ENCODE results near the gene GSTM4. TPM values are rescaled to one million over a fixed set of nuclear protein-coding genes. Genes with fewer than 3 reads are reported as not detected.

Gene GSTM4
- total RNA-seq (2021; ENCODE audit: unreplicated experiment) (22.0 TPM), Bru-seq, nascent RNA (percentile 44 among the genes with signal in this experiment), BruChase-seq, experiment 1, labeled RNA remaining after a 2-hour chase (percentile 48 among the genes with signal in this experiment), BruChase-seq, experiment 2, labeled RNA remaining after a 6-hour chase (percentile 51 among the genes with signal in this experiment)
- 15.3 TPM for polyA plus RNA-seq (2012; ENCODE audit: insufficient read length)
- long read RNA-seq, transcript GSTM4-204 (8 exons, 1,412 nt), result major isoform, 9 of 15 reads
- long read RNA-seq, partial matches to known transcripts, result 2 of 15 reads
- long read RNA-seq, other reads (novel, unspliced or antisense), result 1 of 15 reads

DNA sequence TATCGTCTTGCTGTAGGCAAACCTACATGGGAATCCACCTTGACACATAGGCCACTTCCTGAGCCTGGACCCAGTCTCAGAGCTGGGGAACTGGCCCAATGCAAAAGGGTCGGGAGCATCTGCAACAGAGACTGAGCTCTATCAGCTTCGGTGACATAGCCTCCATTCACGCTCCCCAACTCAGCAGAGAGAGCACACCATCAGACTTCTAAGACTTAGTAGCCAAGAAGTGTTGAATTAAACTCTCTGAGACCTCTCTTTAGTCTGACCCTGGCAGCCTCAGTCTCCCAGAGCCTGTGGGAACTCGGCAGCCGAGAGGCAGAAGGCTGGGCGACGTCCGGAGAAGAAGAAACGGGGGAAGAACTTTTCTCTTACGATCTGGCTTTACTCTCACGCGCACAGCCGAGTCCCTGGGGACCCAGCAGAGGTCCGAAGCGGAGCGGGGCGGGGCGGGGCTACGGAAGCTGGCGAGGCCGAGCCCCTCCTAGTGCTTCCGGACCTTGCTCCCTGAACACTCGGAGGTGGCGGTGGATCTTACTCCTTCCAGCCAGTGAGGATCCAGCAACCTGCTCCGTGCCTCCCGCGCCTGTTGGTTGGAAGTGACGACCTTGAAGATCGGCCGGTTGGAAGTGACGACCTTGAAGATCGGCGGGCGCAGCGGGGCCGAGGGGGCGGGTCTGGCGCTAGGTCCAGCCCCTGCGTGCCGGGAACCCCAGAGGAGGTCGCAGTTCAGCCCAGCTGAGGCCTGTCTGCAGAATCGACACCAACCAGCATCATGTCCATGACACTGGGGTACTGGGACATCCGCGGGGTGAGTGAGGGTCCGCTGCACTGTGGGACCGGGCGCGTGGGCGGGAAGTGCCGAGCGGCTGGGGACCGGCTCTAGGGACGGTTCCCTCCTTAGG, at the start of gene GSTM4:
Gene GSTM4 (plus strand): TSS at position 485 of the 905 bp plus-strand sequence. CDS start 291 bp downstream, at position 776.
- CTCF ChIA-PET, result interaction anchor here (0.6 kb wide), 2 partner anchors 121 to 267 kb away, joined by 3 to 8 read pairs; no protein-coding TSS in a partner anchor
- ATAC-seq, result peak; percentile 98
- no TSS peak for BruUV-seq (replicated peaks)
- intact Hi-C loops (cut with micrococcal nuclease; ENCODE audit: unreplicated experiment) (no loop called here), in situ Hi-C loops (cut with HindIII; ENCODE audit: low pct_unique_long_range_greater_than_20kb, low sequenced_read_pairs) (no loop called here)
- Histone ChIP-seq H3K27ac (ENCODE audit: low read length) (peak within 1 kb of the TSS; percentile 91), H3K4me1 (ENCODE audit: control insufficient read depth, insufficient read depth, low read length) (no peaks in the 10 kb centered on the region; the same call in 1 of the 2 replicates), H3K27me3 (ENCODE audit: control insufficient read depth, insufficient read depth, low read length) (no peaks in the 10 kb centered on the region), H3K4me3 (ENCODE audit: low read depth in 2 of 2, low read length in 2 of 2) (peak within 1 kb of the TSS; percentile 64 to 81), H3K9me3 (ENCODE audit: control insufficient read depth, insufficient read depth, low read depth, low read length) (no peaks in the 10 kb centered on the region), H3K36me3 (ENCODE audit: control insufficient read depth, insufficient read depth, low read length) (no peaks in the 10 kb centered on the region)
- no peak for DNase-seq (ENCODE audit: low read depth, low spot score)
- peak; percentile 55; the same call in 1 of the 2 replicates for TF ChIP-seq POLR2AphosphoS5 (IDR thresholded peaks at IDR 0.05; ENCODE audit: low read depth, low read length)
- TF ChIP-seq SIN3A (IDR thresholded peaks at IDR 0.05; ENCODE audit: borderline replicate concordance, insufficient read depth, low read depth, low read length), result 0 out of 2 replicates have a peak, but pooled peaks have one; percentile 42
- TF ChIP-seq, protein P1, sequence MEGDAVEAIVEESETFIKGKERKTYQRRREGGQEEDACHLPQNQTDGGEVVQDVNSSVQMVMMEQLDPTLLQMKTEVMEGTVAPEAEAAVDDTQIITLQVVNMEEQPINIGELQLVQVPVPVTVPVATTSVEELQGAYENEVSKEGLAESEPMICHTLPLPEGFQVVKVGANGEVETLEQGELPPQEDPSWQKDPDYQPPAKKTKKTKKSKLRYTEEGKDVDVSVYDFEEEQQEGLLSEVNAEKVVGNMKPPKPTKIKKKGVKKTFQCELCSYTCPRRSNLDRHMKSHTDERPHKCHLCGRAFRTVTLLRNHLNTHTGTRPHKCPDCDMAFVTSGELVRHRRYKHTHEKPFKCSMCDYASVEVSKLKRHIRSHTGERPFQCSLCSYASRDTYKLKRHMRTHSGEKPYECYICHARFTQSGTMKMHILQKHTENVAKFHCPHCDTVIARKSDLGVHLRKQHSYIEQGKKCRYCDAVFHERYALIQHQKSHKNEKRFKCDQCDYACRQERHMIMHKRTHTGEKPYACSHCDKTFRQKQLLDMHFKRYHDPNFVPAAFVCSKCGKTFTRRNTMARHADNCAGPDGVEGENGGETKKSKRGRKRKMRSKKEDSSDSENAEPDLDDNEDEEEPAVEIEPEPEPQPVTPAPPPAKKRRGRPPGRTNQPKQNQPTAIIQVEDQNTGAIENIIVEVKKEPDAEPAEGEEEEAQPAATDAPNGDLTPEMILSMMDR (IDR thresholded peaks at IDR 0.05), result no peak
- POLR2A ChIA-PET, result no interaction called here

DNA sequence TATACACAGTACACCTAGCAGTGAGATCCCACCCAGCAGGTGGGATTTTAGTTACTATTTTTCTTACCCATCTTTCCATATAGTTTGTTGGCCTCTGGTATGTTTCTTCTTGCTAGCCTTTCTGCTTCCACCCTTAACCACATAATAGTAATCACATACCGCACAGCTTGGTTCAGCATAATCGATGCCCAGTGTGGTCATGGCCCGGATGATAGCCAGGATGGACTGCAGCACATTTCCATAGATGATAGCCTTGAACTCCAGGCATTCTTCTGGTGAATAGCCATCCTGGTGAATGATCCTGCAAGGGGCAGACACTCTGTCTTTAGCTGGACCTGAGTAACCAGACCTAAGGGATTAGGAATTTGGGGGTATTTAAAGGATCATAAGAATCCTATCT, 46.0 kb upstream of the GSTM4 start:
- in situ Hi-C loops (cut with HindIII; ENCODE audit: low pct_unique_long_range_greater_than_20kb, low sequenced_read_pairs), result no loop called here
- Histone ChIP-seq H3K36me3 (ENCODE audit: control insufficient read depth, insufficient read depth, low read length) (no peaks in the 10 kb centered on the region), H3K4me3 (ENCODE audit: low read depth in 2 of 2, low read length in 2 of 2) (no peak overlapping the region), H3K4me1 (ENCODE audit: control insufficient read depth, insufficient read depth, low read length) (no peaks in the 10 kb centered on the region), H3K27ac (ENCODE audit: low read length) (no peak overlapping the region), H3K27me3 (ENCODE audit: control insufficient read depth, insufficient read depth, low read length) (no peaks in the 10 kb centered on the region), H3K9me3 (ENCODE audit: control insufficient read depth, insufficient read depth, low read depth, low read length) (no peaks in the 10 kb centered on the region)
- no peak for ATAC-seq
- no peak for DNase-seq (ENCODE audit: low read depth, low spot score)
- ChIA-PET POLR2A (no interaction called here), CTCF (no interaction called here)
- TF ChIP-seq, protein P2, sequence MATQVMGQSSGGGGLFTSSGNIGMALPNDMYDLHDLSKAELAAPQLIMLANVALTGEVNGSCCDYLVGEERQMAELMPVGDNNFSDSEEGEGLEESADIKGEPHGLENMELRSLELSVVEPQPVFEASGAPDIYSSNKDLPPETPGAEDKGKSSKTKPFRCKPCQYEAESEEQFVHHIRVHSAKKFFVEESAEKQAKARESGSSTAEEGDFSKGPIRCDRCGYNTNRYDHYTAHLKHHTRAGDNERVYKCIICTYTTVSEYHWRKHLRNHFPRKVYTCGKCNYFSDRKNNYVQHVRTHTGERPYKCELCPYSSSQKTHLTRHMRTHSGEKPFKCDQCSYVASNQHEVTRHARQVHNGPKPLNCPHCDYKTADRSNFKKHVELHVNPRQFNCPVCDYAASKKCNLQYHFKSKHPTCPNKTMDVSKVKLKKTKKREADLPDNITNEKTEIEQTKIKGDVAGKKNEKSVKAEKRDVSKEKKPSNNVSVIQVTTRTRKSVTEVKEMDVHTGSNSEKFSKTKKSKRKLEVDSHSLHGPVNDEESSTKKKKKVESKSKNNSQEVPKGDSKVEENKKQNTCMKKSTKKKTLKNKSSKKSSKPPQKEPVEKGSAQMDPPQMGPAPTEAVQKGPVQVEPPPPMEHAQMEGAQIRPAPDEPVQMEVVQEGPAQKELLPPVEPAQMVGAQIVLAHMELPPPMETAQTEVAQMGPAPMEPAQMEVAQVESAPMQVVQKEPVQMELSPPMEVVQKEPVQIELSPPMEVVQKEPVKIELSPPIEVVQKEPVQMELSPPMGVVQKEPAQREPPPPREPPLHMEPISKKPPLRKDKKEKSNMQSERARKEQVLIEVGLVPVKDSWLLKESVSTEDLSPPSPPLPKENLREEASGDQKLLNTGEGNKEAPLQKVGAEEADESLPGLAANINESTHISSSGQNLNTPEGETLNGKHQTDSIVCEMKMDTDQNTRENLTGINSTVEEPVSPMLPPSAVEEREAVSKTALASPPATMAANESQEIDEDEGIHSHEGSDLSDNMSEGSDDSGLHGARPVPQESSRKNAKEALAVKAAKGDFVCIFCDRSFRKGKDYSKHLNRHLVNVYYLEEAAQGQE (IDR thresholded peaks at IDR 0.05; ENCODE audit: insufficient read depth in 1 of 2, low read depth in 2 of 2, low read length in 1 of 2), result no peak
- TF ChIP-seq POLR2AphosphoS5 (IDR thresholded peaks at IDR 0.05; ENCODE audit: low read depth, low read length), result no peak
- TF ChIP-seq, protein P1 (IDR thresholded peaks at IDR 0.05), result no peak
- no peak for TF ChIP-seq SIN3A (IDR thresholded peaks at IDR 0.05; ENCODE audit: borderline replicate concordance, insufficient read depth, low read depth, low read length)
- TF ChIP-seq TCF7L2 (IDR thresholded peaks at IDR 0.05; ENCODE audit: low read depth, low read length), result no peak
- intact Hi-C loops (cut with micrococcal nuclease; ENCODE audit: unreplicated experiment), result no loop called here
- BruUV-seq (replicated peaks), result no TSS peak

All from Panc1 (cell line).